CD14-positive monocyte (primary cell): ENCODE data around the gene DHRS12. TPM values are rescaled to one million over a fixed set of nuclear protein-coding genes. Genes with fewer than 3 reads are reported as not detected.

ENCODE experiments used
- DNase-seq, 3 donors: peaks; one replicate each; pipeline ENCODE4 v3.0.0-alpha.2; 2011 to 2022
- H2AFZ ChIP-seq: 2 replicates; pipeline ENCODE4 v1.6.0; 2012; ENCODE audit warnings: mild to moderate bottlenecking, low read depth, low read length, inconsistent platforms; ENCODE audit not compliant: insufficient read depth, poor library complexity, severe bottlenecking
- H3K27ac ChIP-seq, 2 donors: 1 replicate in 1 of 2; 2 replicates in 1 of 2; pipeline ENCODE4 v1.5.1; 2012 to 2013; ENCODE audit warnings: low read length in 2 of 2, control low read depth in 1 of 2, inconsistent platforms in 1 of 2, low read depth in 1 of 2, mild to moderate bottlenecking in 1 of 2
- H3K27me3 ChIP-seq, 2 donors: one replicate each; pipeline versions ENCODE4 v1.6.0 to v1.6.1; 2011 to 2013; ENCODE audit warnings: low read length in 2 of 2; ENCODE audit not compliant: control insufficient read depth in 2 of 2, insufficient read depth in 2 of 2
- H3K36me3 ChIP-seq, 2 donors: replicated peaks in 1 of 2; 1 replicate in 1 of 2; 2 replicates in 1 of 2; pipeline versions ENCODE4 v1.5.1 to v1.6.1; 2012 to 2013; ENCODE audit warnings: low read length in 2 of 2, control low read depth in 1 of 2, inconsistent platforms in 1 of 2, mild to moderate bottlenecking in 1 of 2; ENCODE audit not compliant: insufficient read depth in 2 of 2, control insufficient read depth in 1 of 2
- H3K4me1 ChIP-seq, 2 donors: 1 replicate in 1 of 2; 2 replicates in 1 of 2; pipeline versions ENCODE4 v1.5.1 to v1.6.1; 2012 to 2013; ENCODE audit warnings: low read length in 2 of 2, control low read depth in 1 of 2, inconsistent platforms in 1 of 2, mild to moderate bottlenecking in 1 of 2, moderate library complexity in 1 of 2; ENCODE audit not compliant: insufficient read depth in 2 of 2, control insufficient read depth in 1 of 2
- H3K4me2 ChIP-seq: replicated peaks from 2 replicates; pipeline ENCODE3; 2012; ENCODE audit warnings: low read length, moderate library complexity, mild to moderate bottlenecking; ENCODE audit not compliant: poor library complexity, severe bottlenecking; ENCODE audit errors: extremely low read depth
- H3K4me3 ChIP-seq, 3 experiments: fragments of 200-600 bp in 1 of 3; sonication (generic) in 1 of 3; replicated peaks in 1 of 3; 1 replicate in 2 of 3; 2 replicates in 1 of 3; pipeline ENCODE4 v1.5.1; 2011 to 2013; ENCODE audit warnings: low read length in 3 of 3, mild to moderate bottlenecking in 3 of 3, control low read depth in 2 of 3, low read depth in 2 of 3, inconsistent platforms in 1 of 3, moderate library complexity in 1 of 3
- H3K79me2 ChIP-seq: 2 replicates; pipeline ENCODE4 v1.6.0; 2012; ENCODE audit warnings: mild to moderate bottlenecking, control low read depth, inconsistent platforms, low read length, moderate library complexity; ENCODE audit not compliant: insufficient read depth
- H3K9ac ChIP-seq: 2 replicates; pipeline ENCODE4 v1.6.0; 2017; ENCODE audit warnings: low read length, mild to moderate bottlenecking; ENCODE audit not compliant: insufficient read depth, poor library complexity, severe bottlenecking
- H3K9me3 ChIP-seq, 2 donors: replicated peaks in 1 of 2; 1 replicate in 1 of 2; 2 replicates in 1 of 2; pipeline versions ENCODE4 v1.5.1 to v1.6.1; 2012 to 2013; ENCODE audit warnings: low read length in 2 of 2, control low read depth in 1 of 2; ENCODE audit not compliant: control insufficient read depth in 1 of 2, insufficient read depth in 1 of 2
- H4K20me1 ChIP-seq: 2 replicates; pipeline ENCODE4 v1.6.0; 2012; ENCODE audit warnings: mild to moderate bottlenecking, low read length, control low read depth, moderate library complexity; ENCODE audit not compliant: insufficient read depth
- H3K27ac Mint-ChIP-seq, 7 donors: one replicate each; pipeline ENCODE4 v1.8.0; 2020; ENCODE audit warnings: mild to moderate bottlenecking in 7 of 7, mixed read lengths in 7 of 7, moderate library complexity in 6 of 7, inconsistent platforms in 2 of 7
- H3K27me3 Mint-ChIP-seq, 3 donors: one replicate each; pipeline ENCODE4 v1.8.0; 2021 to 2022; ENCODE audit warnings: low read depth in 3 of 3, mild to moderate bottlenecking in 3 of 3, mixed read lengths in 3 of 3, moderate library complexity in 3 of 3, inconsistent platforms in 1 of 3
- H3K36me3 Mint-ChIP-seq, 2 donors: one replicate each; pipeline ENCODE4 v1.8.0; 2020; ENCODE audit warnings: mixed read lengths in 2 of 2, inconsistent platforms in 1 of 2, mild to moderate bottlenecking in 1 of 2
- H3K4me1 Mint-ChIP-seq: one replicate; pipeline ENCODE4 v1.8.0; 2020; ENCODE audit warnings: mild to moderate bottlenecking, mixed read lengths
- H3K4me3 Mint-ChIP-seq, 2 donors: one replicate each; pipeline ENCODE4 v1.8.0; 2020; ENCODE audit warnings: mild to moderate bottlenecking in 2 of 2, mixed read lengths in 2 of 2, moderate library complexity in 1 of 2
- H3K9me3 Mint-ChIP-seq, 7 donors: one replicate each; pipeline ENCODE4 v1.8.0; 2020 to 2022; ENCODE audit warnings: mixed read lengths in 7 of 7, mild to moderate bottlenecking in 6 of 7, moderate library complexity in 6 of 7, inconsistent platforms in 2 of 7
- WGBS: methylation state at CpG from one replicate; pipeline ENCODE4 v1.1.5; 2013; ENCODE audit warnings: missing lambda C conversion rate; ENCODE audit not compliant: insufficient coverage; 5-methylcytosine and 5-hydroxymethylcytosine counted together
- intact Hi-C, 2 donors: fragments of 100-400 bp; cut with micrococcal nuclease; formaldehyde crosslinking; loops; one replicate each; pipeline versions ENCODE4 v1.15.0 to v1.15.1; 2023
- polyA plus RNA-seq, 3 donors: library from polyadenylated mRNA; depleted of rRNA in 1 of 3; unstranded in 2 of 3; stranded (reverse) in 1 of 3; fragments of 300-500 nt in 2 of 3; fragments of >200 nt in 1 of 3; fragmentation: Illumina TruSeq in 2 of 3; gene quantifications; 1 replicate in 2 of 3; 2 replicates in 1 of 3; pipeline ENCODE4 v1.2.3, GENCODE V29; 2012 to 2021
- TF ChIP-seq, protein P1 (sequence below): fragments of 200-600 bp; IDR thresholded peaks from one replicate; pipeline ENCODE4 v1.8.0; 2022; ENCODE audit warnings: antibody characterized with exemption, mild to moderate bottlenecking

Gene DHRS12
- polyA plus RNA-seq, 3 donors: 7.6 to 20.2 (median 20.0) TPM

DNA sequence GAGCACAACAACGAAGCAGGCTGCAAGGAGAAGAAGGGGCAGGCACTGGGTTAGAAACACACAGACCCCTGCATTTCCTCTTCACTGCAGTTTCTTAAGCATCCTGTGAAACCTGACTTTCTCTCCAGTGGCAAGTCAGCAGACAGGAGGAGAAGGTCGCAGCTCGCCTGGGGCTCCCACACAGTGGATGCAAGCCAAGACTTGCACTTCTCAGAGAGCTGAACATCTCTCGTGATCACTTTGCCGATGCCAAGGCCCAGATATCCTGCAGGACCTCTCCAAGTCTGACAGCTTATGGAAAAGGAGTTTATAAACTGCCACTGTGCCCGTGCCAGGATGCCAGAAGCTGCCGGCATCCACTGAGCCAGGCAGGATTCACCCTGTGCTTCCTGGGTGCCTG lies 22.6 kb upstream of the DHRS12 start:
- Mint-ChIP-seq H3K9me3 (no peaks in the 10 kb centered on the region), H3K4me3 (no peak overlapping the region), H3K4me1 (peaks cover 92% of the 10 kb centered on the region), H3K36me3 (no peaks in the 10 kb centered on the region), H3K27ac (peak overlapping the region; percentile 90 to 98 (median 96)), H3K27me3 (no peaks in the 10 kb centered on the region)
- 8% methylated on average over 5 of the region's 7 CpGs for WGBS
- no peaks in the 10 kb centered on the region for H4K20me1 ChIP-seq
- no peaks in the 10 kb centered on the region for H3K27me3 ChIP-seq
- peak overlapping the region; percentile 53 for H3K4me2 ChIP-seq
- H3K9me3 ChIP-seq: no peaks in the 10 kb centered on the region
- peak overlapping the region in 1 of 3 experiments; percentile 42 for H3K4me3 ChIP-seq
- intact Hi-C loops: loop anchor here in 1 of 2 donors (10.0 kb wide), 1 partner anchor 188 kb away; the partner anchor contains the start of genes ALG11 and ATP7B
- TF ChIP-seq, protein P1, sequence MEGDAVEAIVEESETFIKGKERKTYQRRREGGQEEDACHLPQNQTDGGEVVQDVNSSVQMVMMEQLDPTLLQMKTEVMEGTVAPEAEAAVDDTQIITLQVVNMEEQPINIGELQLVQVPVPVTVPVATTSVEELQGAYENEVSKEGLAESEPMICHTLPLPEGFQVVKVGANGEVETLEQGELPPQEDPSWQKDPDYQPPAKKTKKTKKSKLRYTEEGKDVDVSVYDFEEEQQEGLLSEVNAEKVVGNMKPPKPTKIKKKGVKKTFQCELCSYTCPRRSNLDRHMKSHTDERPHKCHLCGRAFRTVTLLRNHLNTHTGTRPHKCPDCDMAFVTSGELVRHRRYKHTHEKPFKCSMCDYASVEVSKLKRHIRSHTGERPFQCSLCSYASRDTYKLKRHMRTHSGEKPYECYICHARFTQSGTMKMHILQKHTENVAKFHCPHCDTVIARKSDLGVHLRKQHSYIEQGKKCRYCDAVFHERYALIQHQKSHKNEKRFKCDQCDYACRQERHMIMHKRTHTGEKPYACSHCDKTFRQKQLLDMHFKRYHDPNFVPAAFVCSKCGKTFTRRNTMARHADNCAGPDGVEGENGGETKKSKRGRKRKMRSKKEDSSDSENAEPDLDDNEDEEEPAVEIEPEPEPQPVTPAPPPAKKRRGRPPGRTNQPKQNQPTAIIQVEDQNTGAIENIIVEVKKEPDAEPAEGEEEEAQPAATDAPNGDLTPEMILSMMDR: no peak
- peaks cover 87 to 91% of the 10 kb centered on the region in 2 donors for H3K4me1 ChIP-seq
- no peak overlapping the region for H3K9ac ChIP-seq
- peak overlapping the region; percentile 78 to 83 for H3K27ac ChIP-seq
- no peaks in the 10 kb centered on the region for H3K79me2 ChIP-seq
- DNase-seq: no peak
- no peaks in the 10 kb centered on the region for H3K36me3 ChIP-seq
- peak overlapping the region; percentile 58 for H2AFZ ChIP-seq

DNA sequence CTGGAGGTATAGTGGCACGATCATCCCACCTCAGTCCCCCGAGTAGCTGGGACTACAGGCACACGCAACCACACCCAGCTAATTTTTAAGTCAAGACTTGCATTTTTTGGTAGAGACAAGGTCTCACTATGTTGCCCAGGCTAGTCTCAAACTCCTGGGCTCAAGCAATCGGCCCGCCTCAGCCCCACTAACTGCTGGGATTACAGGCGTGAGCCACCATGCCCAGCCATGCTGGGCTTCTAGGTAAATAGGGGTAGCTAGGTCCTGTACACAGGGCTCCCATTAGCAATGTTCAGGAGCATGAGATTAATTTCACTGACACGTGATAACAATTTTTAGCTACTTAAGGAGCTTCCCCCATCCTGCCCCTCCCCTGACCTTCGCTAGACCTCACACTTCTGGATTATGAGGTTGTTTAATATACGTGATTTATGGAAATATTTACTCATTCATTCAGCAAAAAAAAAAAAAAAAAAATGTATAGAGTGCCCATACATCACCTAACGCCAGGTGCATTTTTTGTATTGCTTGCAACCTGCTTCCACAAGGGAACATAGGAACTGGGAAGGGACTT lies 21.8 kb upstream of the DHRS12 start:
- H3K4me1 Mint-ChIP-seq: peaks cover 99% of the 10 kb centered on the region
- Histone ChIP-seq H3K4me2 (peak overlapping the region; percentile 53), H2AFZ (no peak overlapping the region), H3K79me2 (no peaks in the 10 kb centered on the region), H3K27me3 (no peaks in the 10 kb centered on the region), H3K4me3 (peak overlapping the region in 1 of 3 experiments; percentile 42), H3K4me1 (peaks cover 95 to 97% of the 10 kb centered on the region in 2 donors), H3K36me3 (no peaks in the 10 kb centered on the region), H3K9me3 (no peaks in the 10 kb centered on the region), H3K27ac (peak overlapping the region; percentile 78 to 83), H3K9ac (peak overlapping the region; percentile 6), H4K20me1 (no peaks in the 10 kb centered on the region)
- no peak for DNase-seq
- peak overlapping the region; percentile 41 to 48 for H3K4me3 Mint-ChIP-seq
- H3K36me3 Mint-ChIP-seq: no peaks in the 10 kb centered on the region
- intact Hi-C loops: loop anchor here in 1 of 2 donors (10.0 kb wide), 1 partner anchor 189 kb away; the partner anchor contains the start of genes ALG11 and ATP7B
- H3K27ac Mint-ChIP-seq: peak overlapping the region; percentile 90 to 98 (median 96)
- WGBS: 67% methylated on average over 5 of the region's 10 CpGs
- TF ChIP-seq, protein P1: no peak
- no peaks in the 10 kb centered on the region for H3K9me3 Mint-ChIP-seq
- no peaks in the 10 kb centered on the region for H3K27me3 Mint-ChIP-seq
